HG03064 (cell line): ENCODE results near the gene RFT1.
A peak's percentile ranks its signal among the peaks of the same experiment; 100 is the strongest.

Experiments used
- ATAC-seq: cut with Tn5 transposase; IDR thresholded peaks from one replicate; pipeline ENCODE4 v1.9.1; 2021; ENCODE audit warnings: low read depth; ENCODE audit not compliant: unreplicated experiment

RFT1 gene

GRCh38 chr3:53130179-53131061, at the start of gene RFT1:
Gene RFT1 (minus strand): TSS chr3:53130435. CDS start chr3:53130400, 35 bp downstream.
- ATAC-seq, result peak; percentile 76

GRCh38 chr3:53179580-53179979, 49.3 kb upstream of the RFT1 start:
- ATAC-seq, result no peak

GRCh38 chr3:53178246-53178645, 48.0 kb upstream of the RFT1 start:
- ATAC-seq, result no peak

GRCh38 chr3:53175613-53176540, 45.6 kb upstream of the RFT1 start:
- no peak for ATAC-seq

- ATAC-seq, result peak; percentile 49
Observed at GRCh38 chr3:53174346-53175250, 44.4 kb upstream of the RFT1 start.

- no peak for ATAC-seq
Observed at GRCh38 chr3:53173107-53173506, 42.9 kb upstream of the RFT1 start.

GRCh38 chr3:53171827-53172505, 41.7 kb upstream of the RFT1 start:
- ATAC-seq, result no peak

GRCh38 chr3:53171064-53171418, 40.8 kb upstream of the RFT1 start:
- no peak for ATAC-seq

GRCh38 chr3:53170325-53171063, 40.3 kb upstream of the RFT1 start:
- no peak for ATAC-seq

- no peak for ATAC-seq
Observed at GRCh38 chr3:53169832-53170324, 39.6 kb upstream of the RFT1 start.

- no peak for ATAC-seq
Observed at GRCh38 chr3:53169045-53169831, 39.0 kb upstream of the RFT1 start.

- no peak for ATAC-seq
Observed at GRCh38 chr3:53168175-53168923, 38.1 kb upstream of the RFT1 start.

GRCh38 chr3:53167418-53168174, 37.4 kb upstream of the RFT1 start:
- ATAC-seq, result no peak

- no peak for ATAC-seq
Observed at GRCh38 chr3:53166781-53167291, 36.6 kb upstream of the RFT1 start.

- no peak for ATAC-seq
Observed at GRCh38 chr3:53166206-53166605, 36.0 kb upstream of the RFT1 start.

- no peak for ATAC-seq
Observed at GRCh38 chr3:53164911-53165310, 34.7 kb upstream of the RFT1 start.
